Mesenchymal stem cell (in vitro differentiated cells and primary cell): Measurements from ENCODE around the gene ORAI2.
"Not testable (repeated sequence)": the region's sequence is repeated elsewhere in the genome, so short reads cannot be mapped to it uniquely, and the experiment has no call there.

Experiments used
- DNase-seq: peaks from one replicate; pipeline ENCODE4 v3.0.0-alpha.2; 2013
- H2AFZ ChIP-seq: one replicate; pipeline ENCODE4 v1.6.1; 2013; ENCODE audit warnings: low read depth, mild to moderate bottlenecking, control low read depth, inconsistent platforms, low read length, moderate library complexity
- H2AK5ac ChIP-seq: 2 replicates; pipeline ENCODE4 v1.6.1; 2013; ENCODE audit warnings: low read length, moderate library complexity, mild to moderate bottlenecking, inconsistent platforms; ENCODE audit not compliant: severe bottlenecking
- H2BK120ac ChIP-seq: one replicate; pipeline ENCODE4 v1.6.1; 2013; ENCODE audit warnings: low read depth, mild to moderate bottlenecking, inconsistent platforms, low read length, moderate library complexity
- H2BK12ac ChIP-seq, 2 experiments: one replicate each; pipeline ENCODE4 v1.6.1; 2013; ENCODE audit warnings: inconsistent platforms in 2 of 2, low read length in 2 of 2, mild to moderate bottlenecking in 2 of 2, moderate library complexity in 2 of 2, control low read depth in 1 of 2
- H2BK15ac ChIP-seq: one replicate; pipeline ENCODE4 v1.6.1; 2013; ENCODE audit warnings: mild to moderate bottlenecking, low read depth, inconsistent platforms; ENCODE audit not compliant: poor library complexity, severe bottlenecking
- H2BK5ac ChIP-seq: 2 replicates; pipeline ENCODE4 v1.6.1; 2013; ENCODE audit warnings: low read depth, mild to moderate bottlenecking, low read length, control low read depth, inconsistent platforms; ENCODE audit not compliant: poor library complexity, severe bottlenecking
- H3K14ac ChIP-seq, 2 experiments: one replicate each; pipeline ENCODE4 v1.6.1; 2013; ENCODE audit warnings: inconsistent platforms in 2 of 2, low read length in 2 of 2, control low read depth in 1 of 2, mild to moderate bottlenecking in 1 of 2, moderate library complexity in 1 of 2
- H3K18ac ChIP-seq, 2 experiments: one replicate each; pipeline ENCODE4 v1.6.1; 2013; ENCODE audit warnings: inconsistent platforms in 2 of 2, low read length in 2 of 2, control low read depth in 1 of 2, low read depth in 1 of 2, mild to moderate bottlenecking in 1 of 2
- H3K23ac ChIP-seq, 2 experiments: one replicate each; pipeline ENCODE4 v1.6.1; 2013; ENCODE audit warnings: inconsistent platforms in 2 of 2, low read length in 2 of 2, mild to moderate bottlenecking in 2 of 2, moderate library complexity in 2 of 2, control low read depth in 1 of 2
- H3K27ac ChIP-seq: 2 replicates; pipeline ENCODE4 v1.5.1; 2013; ENCODE audit warnings: mild to moderate bottlenecking, moderate library complexity, low read length, control low read depth, inconsistent platforms; ENCODE audit not compliant: poor library complexity, severe bottlenecking
- H3K27me3 ChIP-seq, 2 experiments: 2 replicates each; pipeline versions ENCODE4 v1.6.1 to v1.7.0; 2013; ENCODE audit warnings: low read length in 2 of 2, mild to moderate bottlenecking in 2 of 2, moderate library complexity in 2 of 2, control low read depth in 1 of 2, inconsistent platforms in 1 of 2; ENCODE audit not compliant: control insufficient read depth in 1 of 2, insufficient read depth in 1 of 2
- H3K36me3 ChIP-seq, 2 experiments: 2 replicates each; pipeline versions ENCODE4 v1.6.1 to v1.7.0; 2013; ENCODE audit warnings: low read length in 2 of 2, control low read depth in 1 of 2, inconsistent platforms in 1 of 2, low read depth in 1 of 2, mild to moderate bottlenecking in 1 of 2; ENCODE audit not compliant: insufficient read depth in 2 of 2, control insufficient read depth in 1 of 2
- H3K4ac ChIP-seq, 2 experiments: one replicate each; pipeline ENCODE4 v1.6.1; 2013; ENCODE audit warnings: inconsistent platforms in 2 of 2, low read length in 2 of 2, mild to moderate bottlenecking in 2 of 2, moderate library complexity in 2 of 2, control low read depth in 1 of 2, low read depth in 1 of 2
- H3K4me1 ChIP-seq: 2 replicates; pipeline ENCODE4 v1.6.1; 2013; ENCODE audit warnings: low read depth, low read length, control low read depth; ENCODE audit not compliant: control insufficient read depth, insufficient read depth
- H3K4me2 ChIP-seq: 2 replicates; pipeline ENCODE4 v1.6.1; 2013; ENCODE audit warnings: low read length, mild to moderate bottlenecking, inconsistent platforms; ENCODE audit not compliant: poor library complexity, severe bottlenecking
- H3K4me3 ChIP-seq, 2 experiments: 2 replicates each; pipeline versions ENCODE4 v1.5.1 to v1.7.0; 2013; ENCODE audit warnings: low read length in 2 of 2, mild to moderate bottlenecking in 2 of 2, control low read depth in 1 of 2, low read depth in 1 of 2; ENCODE audit not compliant: insufficient read depth in 1 of 2
- H3K79me1 ChIP-seq: replicated peaks from 2 replicates; pipeline ENCODE4 v1.6.1; 2013; ENCODE audit warnings: mild to moderate bottlenecking, control low read depth, low read length, inconsistent platforms; ENCODE audit not compliant: poor library complexity, severe bottlenecking
- H3K9ac ChIP-seq: 2 replicates; pipeline ENCODE4 v1.7.0; 2013; ENCODE audit warnings: mild to moderate bottlenecking, low read length, moderate library complexity
- H3K9me3 ChIP-seq: 2 replicates; pipeline ENCODE4 v1.7.0; 2013; ENCODE audit warnings: mild to moderate bottlenecking, low read length; ENCODE audit not compliant: control insufficient read depth
- H4K8ac ChIP-seq: one replicate; pipeline ENCODE4 v1.6.1; 2013; ENCODE audit warnings: inconsistent platforms, mild to moderate bottlenecking, low read length, moderate library complexity
- H4K91ac ChIP-seq: one replicate; pipeline ENCODE4 v1.6.1; 2013; ENCODE audit warnings: mild to moderate bottlenecking, low read length, inconsistent platforms
- WGBS: methylation state at CpG from one replicate; pipeline ENCODE4 v1.1.7; 2013; ENCODE audit warnings: mixed read lengths; 5-methylcytosine and 5-hydroxymethylcytosine counted together

The ORAI2 gene

DNA sequence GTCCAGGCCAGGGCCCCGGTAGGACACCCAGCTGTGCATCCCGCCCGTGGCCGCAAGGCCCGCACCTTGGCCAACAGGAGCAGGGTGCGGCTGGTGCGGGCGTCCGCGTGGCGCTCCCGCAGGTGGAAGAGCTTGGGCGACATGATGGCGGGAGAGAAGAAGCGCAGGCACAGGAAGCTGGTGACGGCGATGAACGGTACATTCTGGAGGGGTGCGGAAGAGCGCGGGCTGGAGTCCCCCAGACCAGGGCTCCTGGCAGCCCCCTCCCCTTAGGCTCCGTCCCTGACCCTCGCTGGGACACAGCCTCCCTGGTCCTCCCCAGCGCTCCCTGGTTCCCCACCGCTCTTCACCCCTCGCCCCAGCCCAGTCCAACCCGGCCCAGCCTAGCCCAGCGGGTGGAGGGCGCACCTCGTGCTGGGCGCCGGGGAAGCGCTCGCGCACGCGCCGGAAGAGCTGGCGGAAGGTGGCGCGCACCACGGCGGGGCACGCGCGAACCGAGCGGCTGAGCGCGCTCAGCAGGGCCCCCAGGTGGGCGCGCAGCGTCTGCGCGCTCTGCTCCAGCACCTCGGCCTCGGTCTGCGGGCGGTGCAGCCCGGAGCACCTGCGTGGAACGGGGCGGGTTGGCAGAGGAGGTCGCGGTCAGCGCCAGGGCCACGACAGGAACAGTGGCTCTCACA, 61.2 kb downstream of the ORAI2 start:
- H3K36me3 ChIP-seq, H3K4me3 ChIP-seq, H4K91ac ChIP-seq, H3K27me3 ChIP-seq, H2BK12ac ChIP-seq, H2BK5ac ChIP-seq, H4K8ac ChIP-seq, H3K18ac ChIP-seq, H2BK15ac ChIP-seq, H3K23ac ChIP-seq, H2AFZ ChIP-seq, H2AK5ac ChIP-seq, H3K4me1 ChIP-seq, H3K4ac ChIP-seq, DNase-seq, H3K9ac ChIP-seq, H2BK120ac ChIP-seq, H3K79me1 ChIP-seq, H3K27ac ChIP-seq, H3K4me2 ChIP-seq, H3K14ac ChIP-seq, H3K9me3 ChIP-seq: not testable (repeated sequence)
- WGBS, result no CpG with 5 or more reads among the region's 67 CpGs

GRCh38 chr7:102496861-102497260, 63.5 kb downstream of the ORAI2 start:
- H2BK5ac ChIP-seq, H3K4me2 ChIP-seq, H3K9ac ChIP-seq, H4K8ac ChIP-seq, H2AK5ac ChIP-seq, H4K91ac ChIP-seq, DNase-seq, H3K14ac ChIP-seq, H3K79me1 ChIP-seq, H2BK15ac ChIP-seq, H3K9me3 ChIP-seq, H3K4me1 ChIP-seq, H3K27ac ChIP-seq, H2BK12ac ChIP-seq, H2BK120ac ChIP-seq, H3K23ac ChIP-seq, H3K4me3 ChIP-seq, H3K4ac ChIP-seq, H2AFZ ChIP-seq, H3K18ac ChIP-seq, H3K36me3 ChIP-seq, H3K27me3 ChIP-seq: not testable (repeated sequence)
- WGBS, result no CpG with 5 or more reads among the region's 10 CpGs

DNA sequence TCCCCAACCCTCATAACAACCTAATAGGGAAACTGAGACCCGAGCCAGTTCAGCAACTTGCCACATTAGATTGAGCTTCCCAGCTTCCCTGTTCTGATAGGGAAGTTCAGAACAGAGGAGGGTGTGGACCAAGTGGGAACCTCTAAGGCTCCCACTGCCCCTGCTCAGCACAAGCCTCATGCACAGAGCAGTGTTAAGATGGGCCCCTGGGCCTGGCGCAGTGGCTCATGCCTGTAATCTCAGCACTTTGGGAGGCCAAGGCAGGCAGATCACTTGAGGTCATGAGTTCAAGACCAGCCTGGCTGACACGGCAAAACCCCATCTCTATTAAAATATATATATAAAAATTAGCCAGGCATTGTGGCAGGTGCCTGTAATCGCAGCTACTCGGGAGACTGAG, 63.9 kb downstream of the ORAI2 start:
- not testable (repeated sequence) for H2AK5ac ChIP-seq, H2AFZ ChIP-seq, H3K23ac ChIP-seq, H3K79me1 ChIP-seq, H3K14ac ChIP-seq, H4K8ac ChIP-seq, H4K91ac ChIP-seq, H3K18ac ChIP-seq, H2BK120ac ChIP-seq, H3K36me3 ChIP-seq, H3K4ac ChIP-seq, H2BK15ac ChIP-seq, H3K9me3 ChIP-seq, H2BK12ac ChIP-seq, H3K4me1 ChIP-seq, H3K4me2 ChIP-seq, H2BK5ac ChIP-seq, DNase-seq, H3K4me3 ChIP-seq, H3K9ac ChIP-seq, H3K27me3 ChIP-seq, H3K27ac ChIP-seq
- WGBS, result no CpG with 5 or more reads among the region's 5 CpGs

GRCh38 chr7:102498321-102498720, 64.9 kb downstream of the ORAI2 start:
- H4K8ac ChIP-seq, H3K4me2 ChIP-seq, H2BK5ac ChIP-seq, H3K18ac ChIP-seq, H2BK120ac ChIP-seq, H3K36me3 ChIP-seq, H2AFZ ChIP-seq, H3K4ac ChIP-seq, H3K79me1 ChIP-seq, H3K9me3 ChIP-seq, H2BK12ac ChIP-seq, H3K4me1 ChIP-seq, H3K27ac ChIP-seq, H3K27me3 ChIP-seq, H2AK5ac ChIP-seq, H4K91ac ChIP-seq, H3K23ac ChIP-seq, DNase-seq, H3K4me3 ChIP-seq, H3K9ac ChIP-seq, H3K14ac ChIP-seq, H2BK15ac ChIP-seq: not testable (repeated sequence)
- WGBS, result no CpG with 5 or more reads among the region's 16 CpGs
